SW480 (cell line): Measurements from ENCODE around the gene CIBAR2.

Experiments
- DNase-seq: peaks from one replicate; pipeline ENCODE4 v3.0.0-alpha.2; 2016; ENCODE audit warnings: low spot score

Gene CIBAR2

GRCh38 chr16:85103114-85104079 lies 8.9 kb downstream of the CIBAR2 start:
- no peak for DNase-seq

- no peak for DNase-seq
Observed at GRCh38 chr16:85101956-85102630, 10.2 kb downstream of the CIBAR2 start.

DNA sequence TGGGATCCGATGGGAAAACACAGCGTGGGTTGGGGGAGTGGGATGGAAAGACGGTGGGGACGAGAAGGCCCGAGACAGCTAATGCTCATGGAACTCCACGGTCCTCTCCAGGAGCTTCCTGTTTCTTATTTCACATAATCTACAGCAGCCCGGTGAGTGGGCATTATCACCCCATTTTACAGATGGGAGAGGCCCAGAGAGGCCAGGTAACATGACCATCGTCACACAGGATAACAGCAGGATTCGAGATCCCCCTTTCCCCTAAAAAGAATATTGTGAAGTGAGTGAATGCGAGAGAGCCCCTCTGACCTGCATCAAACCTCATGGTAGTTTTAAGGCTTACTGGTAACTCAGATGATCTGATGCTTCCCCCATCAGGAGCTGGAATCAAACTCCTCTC lies 12.0 kb downstream of the CIBAR2 start:
- DNase-seq: no peak

GRCh38 chr16:85098565-85098964 lies 13.7 kb downstream of the CIBAR2 start:
- DNase-seq: no peak

DNA sequence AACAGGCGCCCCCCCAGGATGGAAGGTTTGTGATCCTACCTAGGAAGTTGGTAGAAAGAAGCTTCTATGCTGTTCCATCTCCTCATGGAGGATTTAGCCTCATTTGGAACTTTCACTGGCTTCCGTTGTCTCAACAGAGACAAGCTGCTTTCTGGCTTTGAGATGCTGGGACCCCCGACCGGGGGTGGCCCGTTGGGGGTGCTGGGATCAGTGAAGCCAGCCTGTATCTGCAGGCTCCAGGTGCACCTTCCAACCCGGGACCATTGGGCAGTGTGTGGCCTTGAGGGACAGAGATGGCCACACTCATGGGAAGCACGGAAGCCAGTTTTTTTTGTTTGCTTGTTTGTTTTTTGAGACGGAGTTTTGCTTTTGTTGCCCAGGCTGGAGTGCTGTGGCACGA lies 15.4 kb downstream of the CIBAR2 start:
- DNase-seq: no peak

GRCh38 chr16:85094812-85095211 lies 17.5 kb downstream of the CIBAR2 start:
- DNase-seq: no peak

GRCh38 chr16:85094176-85094805 lies 18.0 kb downstream of the CIBAR2 start:
- DNase-seq: no peak

DNA sequence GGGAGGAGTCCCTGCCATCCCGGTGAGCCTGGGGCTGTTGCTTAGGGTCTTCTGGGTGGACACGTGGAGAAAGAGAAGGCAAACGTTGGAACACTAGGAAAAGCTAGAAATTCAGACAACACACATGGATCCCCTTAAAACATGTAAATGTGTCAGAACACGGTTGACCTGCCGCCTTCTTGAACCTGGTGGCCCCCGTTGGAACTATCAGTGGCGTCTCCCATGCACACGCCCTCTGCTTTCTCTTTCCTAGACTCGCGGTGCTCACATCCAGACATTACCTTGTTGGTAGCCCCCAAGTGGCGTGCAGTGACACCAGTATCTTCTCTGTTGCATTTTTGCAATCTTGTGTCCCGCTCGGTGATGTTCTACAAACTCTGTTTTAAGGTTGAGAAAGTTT lies 18.6 kb downstream of the CIBAR2 start:
- no peak for DNase-seq

DNA sequence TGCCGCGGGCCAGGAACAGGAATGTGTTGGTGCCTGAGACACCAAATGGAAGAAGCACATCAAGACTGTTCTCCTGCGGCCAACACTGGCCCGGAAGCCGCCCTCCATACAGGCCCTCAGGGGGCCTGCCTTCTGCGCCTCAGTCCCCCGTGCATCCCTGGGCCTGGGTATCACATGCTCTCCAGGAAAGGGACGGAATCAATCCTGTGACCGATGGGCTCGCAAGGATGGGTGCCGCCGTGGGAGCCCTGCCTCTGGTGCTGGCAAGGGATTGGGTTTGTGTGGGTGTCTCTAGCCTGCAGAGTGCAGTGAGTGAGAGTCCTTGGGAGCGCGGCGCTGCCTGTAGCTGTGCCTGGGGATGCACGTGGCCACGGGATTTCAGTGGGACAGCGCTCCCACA lies 19.4 kb downstream of the CIBAR2 start:
- no peak for DNase-seq

DNA sequence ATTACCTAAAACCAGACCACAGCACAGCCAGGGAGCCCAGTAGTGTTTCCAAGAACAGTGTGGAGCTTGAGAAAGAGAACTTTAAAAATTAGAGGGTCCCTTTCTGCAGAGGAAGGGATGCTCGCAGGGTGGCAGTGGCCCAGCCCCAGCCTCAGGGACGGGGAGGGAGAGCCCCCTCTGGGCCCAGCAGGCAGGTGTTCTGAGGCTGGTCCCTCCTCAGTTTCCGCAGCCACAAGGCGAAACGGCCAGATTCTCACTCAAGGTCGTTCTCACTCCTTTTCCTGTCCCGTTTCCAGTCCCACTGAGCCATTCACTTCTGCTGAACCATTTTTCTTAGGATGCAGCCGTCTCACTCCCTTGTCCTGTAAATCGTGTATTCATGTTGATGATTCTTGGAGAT lies 20.0 kb downstream of the CIBAR2 start:
- no peak for DNase-seq

DNA sequence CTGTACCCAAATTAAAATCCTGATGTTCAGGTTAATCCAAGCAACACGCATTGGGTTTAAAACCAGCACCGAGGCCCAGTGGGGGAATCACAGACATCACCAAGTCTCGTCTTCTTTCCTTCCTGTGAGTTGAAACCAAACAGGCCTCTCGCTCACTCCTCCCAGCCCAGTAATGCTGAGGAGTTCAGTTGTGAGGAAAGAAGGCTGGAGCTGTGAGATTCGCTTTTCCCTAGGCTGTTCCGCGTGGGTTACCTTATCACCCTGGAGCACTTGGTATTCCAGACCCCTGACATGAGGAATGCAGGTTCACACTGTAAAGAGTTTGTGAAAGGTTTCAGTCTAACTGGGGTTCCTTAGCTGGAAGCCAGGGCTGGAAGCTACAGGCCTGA lies 20.8 kb downstream of the CIBAR2 start:
- no peak for DNase-seq

DNA sequence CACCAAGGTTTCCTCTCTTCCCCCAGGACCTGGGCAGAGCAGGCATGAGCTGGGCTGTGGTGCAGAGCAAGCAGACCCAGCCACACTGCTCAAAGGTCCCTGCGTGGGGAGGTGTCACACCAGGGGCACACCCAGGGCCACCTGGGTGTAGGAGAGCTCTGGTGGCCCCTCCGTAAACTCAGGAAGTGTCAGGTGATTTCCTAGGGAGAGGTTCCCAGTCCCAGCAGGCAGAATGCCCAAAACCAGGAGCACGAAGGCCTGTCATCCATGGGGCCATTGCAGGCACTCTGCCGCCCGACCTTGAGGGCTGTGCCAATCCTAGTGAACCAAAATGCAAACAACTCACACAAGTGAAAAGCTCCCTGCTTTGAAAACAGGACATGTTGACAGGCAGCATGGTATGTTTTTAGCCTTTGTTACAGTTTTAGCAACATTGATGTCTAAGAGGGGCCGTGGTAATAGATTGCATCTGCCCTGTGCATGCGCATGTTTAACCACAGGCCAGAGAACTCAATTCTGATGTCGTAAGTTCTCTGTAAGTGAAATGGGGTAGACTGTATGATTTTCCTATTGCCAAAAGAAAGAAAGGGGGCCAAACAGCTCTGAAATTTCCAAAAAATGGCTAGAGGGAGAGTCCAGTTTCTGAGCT lies 21.3 kb downstream of the CIBAR2 start:
- no peak for DNase-seq

- no peak for DNase-seq
Observed at GRCh38 chr16:85090181-85090580, 22.1 kb downstream of the CIBAR2 start.

DNA sequence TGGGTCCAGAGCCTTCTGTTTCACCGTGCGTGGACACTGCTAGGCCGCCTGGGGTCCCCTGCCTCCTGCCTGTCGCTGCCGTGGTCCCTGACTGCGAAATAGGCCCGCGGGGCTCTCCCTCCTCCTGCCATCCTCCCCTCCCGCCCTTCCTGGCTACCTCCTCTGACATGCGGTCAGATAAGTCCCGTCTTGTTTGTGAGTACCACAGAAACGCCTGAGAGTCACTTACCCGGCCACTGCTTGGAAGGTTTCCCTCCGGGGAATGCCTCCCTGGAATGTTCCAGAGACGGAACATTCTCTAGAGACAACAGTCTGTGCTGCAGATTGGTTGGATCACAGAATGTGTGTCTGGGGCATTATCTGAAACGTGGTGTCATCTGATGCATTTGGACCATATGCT lies 22.7 kb downstream of the CIBAR2 start:
- DNase-seq: no peak

DNA sequence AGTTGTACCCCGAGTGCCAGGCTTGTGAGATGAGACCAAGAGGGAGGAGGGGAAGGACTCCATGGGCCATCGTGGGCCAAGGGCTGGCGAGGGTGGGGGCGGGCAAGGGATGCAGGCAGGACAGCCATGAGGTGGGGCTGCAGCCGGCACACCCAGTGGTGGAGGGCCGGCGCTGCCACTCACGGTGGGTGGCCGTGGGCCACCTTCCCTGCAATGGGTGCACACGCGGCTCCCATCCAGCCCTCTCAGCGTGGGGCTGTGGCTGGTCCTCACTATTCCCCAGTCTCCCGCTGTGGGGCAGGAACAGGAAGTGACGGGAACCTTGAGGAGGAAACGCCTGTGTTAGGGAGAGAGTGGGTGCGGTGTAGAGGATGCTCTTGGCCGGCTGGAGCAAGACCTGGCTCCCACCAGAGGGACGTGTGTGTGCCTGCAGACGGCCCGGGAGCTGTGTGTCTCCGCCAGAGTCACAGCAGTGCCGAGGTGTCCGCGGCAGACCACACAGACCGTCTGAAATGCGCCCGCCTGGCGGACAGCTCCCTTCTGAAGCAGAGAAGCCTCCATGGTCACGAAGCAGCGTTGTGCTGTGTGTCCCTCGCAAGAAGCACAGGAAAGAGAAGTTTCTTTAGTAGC lies 23.6 kb downstream of the CIBAR2 start:
- DNase-seq: no peak

DNA sequence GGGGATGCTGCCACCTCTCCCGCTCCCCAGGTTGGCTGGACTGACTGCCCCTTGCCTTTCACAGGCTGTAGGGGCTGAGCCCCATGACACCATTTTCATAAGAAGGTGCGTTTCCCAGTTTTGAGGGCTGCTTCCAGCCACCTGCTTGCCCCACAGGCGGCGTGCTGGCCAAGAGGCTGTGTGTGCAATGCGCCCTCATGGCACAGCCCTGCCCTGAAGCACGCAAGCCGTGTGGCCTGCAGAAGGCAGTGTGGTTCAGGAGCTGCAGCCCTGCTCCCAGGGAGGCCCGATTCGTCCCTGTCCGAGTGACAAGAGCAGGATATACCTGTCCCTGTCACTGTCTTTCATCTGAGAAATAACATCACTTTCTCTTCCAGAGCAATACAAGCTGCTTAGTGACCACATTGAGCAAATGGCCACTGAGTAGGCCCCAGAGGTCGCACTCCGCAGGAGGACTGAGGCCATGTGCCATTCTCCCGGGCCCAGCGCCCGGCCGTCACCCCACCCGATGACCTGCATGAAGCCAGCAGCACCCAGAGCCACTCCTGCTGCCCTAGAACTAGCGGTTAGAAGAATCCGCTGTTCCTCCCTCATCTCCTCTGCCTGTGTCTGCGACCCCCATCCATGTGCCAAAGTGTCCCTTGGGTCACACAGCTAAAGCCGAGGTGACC lies 24.2 kb downstream of the CIBAR2 start:
- no peak for DNase-seq

DNA sequence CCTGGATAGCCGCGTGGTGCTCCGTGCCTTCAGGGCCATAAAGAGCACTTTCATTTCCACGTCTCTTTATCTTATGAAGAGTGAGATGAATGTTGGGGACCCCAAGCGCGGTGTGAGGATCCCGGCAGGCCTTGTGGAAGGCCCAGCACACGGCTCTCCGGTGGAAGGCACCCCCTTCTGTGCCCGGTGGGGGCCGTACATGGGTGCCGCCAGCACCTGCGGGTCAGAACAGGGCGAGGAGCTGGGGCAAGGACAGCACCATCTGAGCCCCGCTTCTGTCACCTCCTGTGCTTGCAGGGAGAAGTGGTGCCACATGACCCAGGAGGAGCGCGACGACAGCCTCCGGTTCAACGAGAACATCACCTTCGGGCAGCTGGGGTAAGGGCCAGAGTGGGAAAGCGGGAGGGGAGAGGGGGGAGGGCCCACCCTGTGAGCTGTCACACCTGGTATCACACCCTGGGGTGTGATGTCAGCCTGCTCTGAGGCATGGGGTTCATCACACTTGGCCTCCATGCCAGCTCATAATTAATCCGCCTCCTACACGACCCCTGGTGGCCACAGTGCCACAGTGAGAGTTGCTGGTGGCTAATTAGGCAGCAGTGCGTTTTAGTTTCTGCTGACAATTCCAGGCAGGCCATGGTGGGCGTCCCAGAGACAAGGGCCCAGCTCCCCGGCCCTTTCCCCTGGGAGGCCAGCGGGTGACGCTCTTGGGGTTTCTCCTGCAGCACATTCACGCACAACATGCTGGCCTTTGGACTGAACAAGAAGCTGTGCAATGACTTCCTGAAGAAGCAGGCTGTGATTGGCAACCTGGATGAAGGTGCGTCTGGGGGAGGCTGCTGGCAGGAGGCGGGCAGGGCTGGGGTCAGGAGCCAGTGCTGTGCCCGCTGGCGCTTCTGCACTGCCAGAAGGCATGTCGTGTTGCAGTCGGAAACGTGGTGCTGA lies 25.7 kb downstream of the CIBAR2 start:
- peak; percentile 41 for DNase-seq

DNA sequence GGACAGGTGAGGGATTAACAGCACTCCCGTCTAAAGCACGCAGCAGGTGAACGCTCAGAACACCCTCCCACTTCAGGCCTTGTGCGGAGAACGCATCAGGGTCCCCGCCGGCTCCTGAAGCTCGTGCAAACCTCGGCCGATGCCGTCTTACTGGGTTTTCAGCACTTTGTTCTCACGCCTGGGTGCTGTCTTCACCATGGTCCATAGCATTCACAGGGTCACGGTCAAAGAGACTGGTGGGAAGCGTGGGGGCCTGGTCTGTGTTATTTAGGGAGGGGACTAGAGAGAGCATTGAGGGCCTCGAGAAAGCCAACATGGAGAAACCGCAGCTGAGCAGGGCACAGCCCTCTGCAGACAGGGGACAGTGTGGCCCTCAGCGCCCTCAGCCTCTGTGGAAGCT lies 26.6 kb downstream of the CIBAR2 start:
- no peak for DNase-seq

DNA sequence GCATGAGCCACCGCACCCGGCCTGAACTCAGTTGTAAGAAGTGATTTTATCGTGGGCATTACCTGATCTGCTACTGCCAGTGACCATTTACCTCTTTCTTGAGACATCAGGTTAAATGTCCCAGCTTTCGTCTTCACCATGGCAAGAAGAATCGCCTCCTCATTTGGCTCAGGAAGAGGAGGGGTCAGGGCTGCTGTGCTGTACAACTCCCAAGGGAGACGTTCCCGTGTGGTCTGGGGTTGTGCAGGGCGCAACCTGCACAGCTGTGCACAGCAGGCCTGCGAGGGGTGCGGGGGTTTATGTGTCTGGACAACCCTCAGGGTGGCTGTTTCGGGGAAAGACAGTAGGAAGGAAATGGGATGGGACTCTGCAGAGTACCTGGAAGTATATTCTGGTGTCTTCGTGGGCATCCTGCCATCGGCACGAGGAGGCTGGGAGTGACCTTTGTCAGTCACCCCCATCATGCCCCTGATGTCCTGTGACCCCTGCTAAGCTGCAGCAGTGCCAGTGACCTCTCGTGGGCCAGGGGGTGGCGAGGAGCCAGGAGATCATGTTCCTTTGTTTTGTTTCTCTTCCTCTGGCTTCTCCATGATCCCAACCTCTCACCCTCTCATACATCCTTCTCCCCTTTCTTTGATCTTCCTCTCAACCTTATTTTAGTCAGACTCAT lies 27.3 kb downstream of the CIBAR2 start:
- no peak for DNase-seq
